Measurements from ENCODE around the gene SRSF8. TPM values are rescaled to one million over a fixed set of nuclear protein-coding genes. Genes with fewer than 3 reads are reported as not detected.

Gene SRSF8
- total RNA-seq, 1 experiment from 2014 or later: 22.9 TPM

- Histone ChIP-seq H3K9me2 (ENCODE audit: insufficient read depth) (no peaks in the 10 kb centered on the region), H3K27me3 (ENCODE audit: insufficient read depth, low read depth) (no peaks in the 10 kb centered on the region), H3K79me2 (ENCODE audit: low read depth) (peaks cover 16% of the 10 kb centered on the region; the same call in 1 of the 2 replicates), H3K4me3 (no peak overlapping the region), H2AFZ (no peak overlapping the region), H3K4me1 (replicated peaks; ENCODE audit: insufficient read depth) (peaks cover 36% of the 10 kb centered on the region), H3K27ac (peak overlapping the region; percentile 39), H3F3A (ENCODE audit: insufficient read depth, low read depth) (peaks cover 24% of the 10 kb centered on the region), H3K9me3 (ENCODE audit: insufficient read depth, low read depth) (no peaks in the 10 kb centered on the region), H3K4me2 (peak overlapping the region; percentile 40), H3K36me3 (ENCODE audit: low read depth) (no peaks in the 10 kb centered on the region), H4K20me1 (ENCODE audit: insufficient read depth) (no peaks in the 10 kb centered on the region)
- ChIA-PET POLR2A (ENCODE audit: unreplicated experiment) (interaction anchor here (0.7 kb wide), 3 partner anchors 42 to 911 kb away, joined by 3 to 7 read pairs (median 5); no protein-coding TSS in a partner anchor), CTCF (interaction anchor here (1.0 kb wide), 1 partner anchor 24 kb away, joined by 4 read pairs; no protein-coding TSS in a partner anchor)
- intact Hi-C loops (cut with micrococcal nuclease; ENCODE audit: unreplicated experiment): loop anchor here (1.0 kb wide), 1 partner anchor 27 kb away; no protein-coding TSS in a partner anchor
- peak; percentile 30 to 92 for DNase-seq
- BruUV-seq (replicated peaks): no TSS peak
- TF ChIP-seq EZH2 (IDR thresholded peaks at IDR 0.05; ENCODE audit: low read depth) (no peak), CTCF (conservative IDR thresholded peaks at IDR 0.05) (peak; percentile 68)
Observed at GRCh38 chr11:95092549-95093324, 26.0 kb downstream of the SRSF8 start.

- TF ChIP-seq EZH2 (IDR thresholded peaks at IDR 0.05; ENCODE audit: low read depth) (no peak), CTCF (conservative IDR thresholded peaks at IDR 0.05) (no peak)
- no TSS peak for BruUV-seq (replicated peaks)
- Histone ChIP-seq H2AFZ (no peak overlapping the region), H3K4me1 (replicated peaks; ENCODE audit: insufficient read depth) (peaks cover 36% of the 10 kb centered on the region), H3K79me2 (ENCODE audit: low read depth) (peaks cover 16% of the 10 kb centered on the region; the same call in 1 of the 2 replicates), H3K4me3 (peak overlapping the region; percentile 12; the same call in 1 of the 2 replicates), H3K4me2 (peak overlapping the region; percentile 40), H3K27me3 (ENCODE audit: insufficient read depth, low read depth) (no peaks in the 10 kb centered on the region), H3F3A (ENCODE audit: insufficient read depth, low read depth) (peaks cover 24% of the 10 kb centered on the region), H3K36me3 (ENCODE audit: low read depth) (no peaks in the 10 kb centered on the region), H3K27ac (peak overlapping the region; percentile 39), H3K9me3 (ENCODE audit: insufficient read depth, low read depth) (no peaks in the 10 kb centered on the region), H3K9me2 (ENCODE audit: insufficient read depth) (no peaks in the 10 kb centered on the region), H4K20me1 (ENCODE audit: insufficient read depth) (no peaks in the 10 kb centered on the region)
- no peak for DNase-seq
- ChIA-PET POLR2A (ENCODE audit: unreplicated experiment) (interaction anchor here (0.7 kb wide), 2 partner anchors 41 to 488 kb away, joined by 5 to 7 read pairs; no protein-coding TSS in a partner anchor), CTCF (interaction anchor here (1.0 kb wide), 1 partner anchor 25 kb away, joined by 4 read pairs; no protein-coding TSS in a partner anchor)
- intact Hi-C loops (cut with micrococcal nuclease; ENCODE audit: unreplicated experiment): loop anchor here (1.0 kb wide), 1 partner anchor 26 kb away; no protein-coding TSS in a partner anchor
Observed at GRCh38 chr11:95093548-95093947, 26.8 kb downstream of the SRSF8 start.

DNA sequence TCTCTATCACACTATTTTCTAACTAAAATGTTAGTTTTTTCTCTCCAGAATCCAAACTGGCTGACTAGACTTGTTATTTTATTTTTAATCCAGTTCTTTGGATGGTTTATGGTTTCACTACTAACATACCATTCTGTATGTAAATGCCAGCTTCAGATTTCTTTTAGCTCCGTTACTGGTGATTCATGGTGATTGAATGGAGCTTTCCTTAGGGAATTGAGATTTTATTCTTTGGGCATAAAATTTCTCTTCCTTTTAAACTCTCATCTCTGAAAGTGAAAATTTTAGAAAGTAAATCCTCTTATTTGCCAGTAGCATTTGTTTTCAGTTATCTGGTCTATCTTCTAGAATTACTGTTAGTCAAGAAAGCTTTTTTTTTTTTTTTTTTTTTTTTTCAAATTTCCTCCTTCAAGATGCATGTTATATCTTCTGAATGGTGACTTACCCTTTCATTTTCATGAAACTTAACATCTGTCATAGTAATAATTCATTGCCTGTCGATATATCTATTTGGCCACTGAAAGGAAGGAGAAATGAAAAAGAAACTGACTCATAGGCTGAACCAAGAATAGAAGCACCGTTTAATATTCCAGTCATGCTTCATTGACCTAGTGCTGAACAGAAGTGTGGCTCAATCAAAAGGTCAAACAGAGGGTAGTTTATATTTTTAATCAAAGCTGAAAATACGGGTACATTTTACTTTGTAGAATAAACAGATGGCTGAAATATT, 29.3 kb downstream of the SRSF8 start:
- intact Hi-C loops (cut with micrococcal nuclease; ENCODE audit: unreplicated experiment): no loop called here
- Histone ChIP-seq H4K20me1 (ENCODE audit: insufficient read depth) (no peaks in the 10 kb centered on the region), H3K36me3 (ENCODE audit: low read depth) (no peaks in the 10 kb centered on the region), H3K4me1 (replicated peaks; ENCODE audit: insufficient read depth) (peaks cover 24% of the 10 kb centered on the region), H3F3A (ENCODE audit: insufficient read depth, low read depth) (peaks cover 18% of the 10 kb centered on the region), H2AFZ (no peak overlapping the region), H3K4me3 (no peak overlapping the region), H3K9me2 (ENCODE audit: insufficient read depth) (no peaks in the 10 kb centered on the region), H3K9me3 (ENCODE audit: insufficient read depth, low read depth) (no peaks in the 10 kb centered on the region), H3K79me2 (ENCODE audit: low read depth) (peaks cover 10% of the 10 kb centered on the region; the same call in 1 of the 2 replicates), H3K27ac (no peak overlapping the region), H3K4me2 (no peak overlapping the region), H3K27me3 (ENCODE audit: insufficient read depth, low read depth) (no peaks in the 10 kb centered on the region)
- ChIA-PET POLR2A (ENCODE audit: unreplicated experiment) (interaction anchor here (0.9 kb wide), 1 partner anchor 41 kb away, joined by 8 read pairs; no protein-coding TSS in a partner anchor), CTCF (interaction anchor here (0.6 to 0.8 kb wide), 2 partner anchors 12 to 1329 kb away, joined by 3 read pairs; no protein-coding TSS in a partner anchor)
- TF ChIP-seq CTCF (conservative IDR thresholded peaks at IDR 0.05) (no peak), EZH2 (IDR thresholded peaks at IDR 0.05; ENCODE audit: low read depth) (no peak)
- BruUV-seq (replicated peaks): no TSS peak
- no peak for DNase-seq

Data from PC-9 (cell line).